Measurements from ENCODE around the gene LRSAM1. TPM values are rescaled to one million over a fixed set of nuclear protein-coding genes. Genes with fewer than 3 reads are reported as not detected.

The LRSAM1 gene
- total RNA-seq, 2 donors from 2014 or later: 20.1 to 24.4 TPM

DNA sequence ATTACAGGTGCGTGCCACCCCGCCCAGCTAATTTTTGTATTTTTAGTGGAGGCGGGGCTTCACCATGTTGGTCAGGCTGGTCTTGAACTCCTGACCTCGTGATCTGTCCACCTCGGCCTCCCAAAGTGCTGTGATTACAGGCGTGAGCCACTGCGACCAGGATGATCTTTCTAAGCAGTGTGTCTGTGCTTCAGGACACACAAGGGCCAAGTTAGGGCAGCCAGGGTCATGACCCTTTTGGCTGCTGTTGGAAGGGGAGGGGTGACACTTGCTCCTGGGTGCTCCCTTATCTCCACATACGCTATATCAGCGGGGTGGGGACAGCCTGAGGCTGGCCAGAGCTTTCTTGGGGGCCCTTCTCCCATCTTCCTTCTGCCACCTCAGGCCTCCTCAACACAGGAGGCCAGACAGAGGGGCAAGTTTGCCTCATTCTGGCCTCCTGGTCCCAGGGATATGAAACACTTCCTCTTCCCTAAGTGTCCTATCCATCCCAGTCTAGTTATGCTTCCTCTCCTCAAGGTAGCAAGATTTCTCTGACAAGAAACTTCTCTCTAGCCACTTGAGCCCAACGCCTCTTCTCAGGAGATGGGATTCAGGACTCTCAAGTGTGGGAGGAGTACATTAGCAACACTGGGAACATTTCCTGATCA, 29.1 kb upstream of the LRSAM1 start:
- H3K36me3 Mint-ChIP-seq: peaks cover 9 to 33% of the 10 kb centered on the region in 2 donors
- DNase-seq (ENCODE audit: low spot score in 2 of 2) (no peak), ATAC-seq (no peak)
- peak overlapping the region in 1 of 2 donors; percentile 99 for H3K27ac Mint-ChIP-seq
- no peaks in the 10 kb centered on the region for H3K9me3 Mint-ChIP-seq

DNA sequence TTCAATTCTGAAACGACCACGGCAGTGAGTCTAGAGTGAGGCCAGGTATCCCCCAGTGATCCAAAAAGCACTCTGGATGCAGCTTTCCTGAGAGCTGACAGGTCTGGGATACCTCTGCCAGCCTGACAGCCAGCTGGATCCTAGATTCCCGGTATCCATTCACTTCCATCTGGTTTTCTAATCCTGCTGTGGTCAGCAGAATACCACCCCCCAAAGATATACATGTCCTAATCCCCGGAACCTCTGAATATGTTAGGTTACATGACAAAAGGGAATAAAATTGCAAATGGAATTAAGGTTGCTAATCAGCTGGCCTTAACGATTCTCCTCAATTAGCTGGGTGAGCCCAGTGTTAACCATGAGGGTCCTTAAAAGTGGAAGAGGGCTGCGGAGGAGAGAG, 28.5 kb upstream of the LRSAM1 start:
- no peaks in the 10 kb centered on the region for H3K9me3 Mint-ChIP-seq
- DNase-seq (ENCODE audit: low spot score in 2 of 2) (no peak), ATAC-seq (no peak)
- peak overlapping the region in 1 of 2 donors; percentile 99 for H3K27ac Mint-ChIP-seq
- H3K36me3 Mint-ChIP-seq: peaks cover 12 to 33% of the 10 kb centered on the region in 2 donors

DNA sequence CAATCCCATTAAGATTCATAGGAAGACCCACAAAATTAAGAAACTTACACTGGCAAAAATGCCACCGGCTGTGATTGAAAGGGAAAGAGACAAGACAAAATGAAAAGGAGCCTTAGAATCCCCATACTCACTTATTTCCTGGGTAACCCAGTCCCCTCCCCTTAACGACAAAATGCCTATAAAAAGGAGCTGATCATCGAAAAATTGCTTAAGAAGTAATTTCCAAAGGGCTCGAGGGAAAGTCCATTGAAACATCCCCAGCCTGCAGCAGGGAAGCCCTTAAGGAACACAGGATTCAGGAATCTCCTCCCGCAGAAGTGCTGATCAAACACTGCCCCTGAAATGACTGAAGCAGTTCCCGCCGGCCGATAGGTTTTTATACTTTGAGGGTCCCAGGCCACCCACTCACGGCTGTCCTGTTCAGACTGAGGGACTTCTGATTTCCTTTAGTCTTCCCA, 27.8 kb upstream of the LRSAM1 start:
- Mint-ChIP-seq H3K27ac (peak overlapping the region; percentile 95 to 99), H3K36me3 (peaks cover 20 to 33% of the 10 kb centered on the region in 2 donors), H3K9me3 (no peaks in the 10 kb centered on the region)
- ATAC-seq (no peak), DNase-seq (ENCODE audit: low spot score in 2 of 2) (no peak)

DNA sequence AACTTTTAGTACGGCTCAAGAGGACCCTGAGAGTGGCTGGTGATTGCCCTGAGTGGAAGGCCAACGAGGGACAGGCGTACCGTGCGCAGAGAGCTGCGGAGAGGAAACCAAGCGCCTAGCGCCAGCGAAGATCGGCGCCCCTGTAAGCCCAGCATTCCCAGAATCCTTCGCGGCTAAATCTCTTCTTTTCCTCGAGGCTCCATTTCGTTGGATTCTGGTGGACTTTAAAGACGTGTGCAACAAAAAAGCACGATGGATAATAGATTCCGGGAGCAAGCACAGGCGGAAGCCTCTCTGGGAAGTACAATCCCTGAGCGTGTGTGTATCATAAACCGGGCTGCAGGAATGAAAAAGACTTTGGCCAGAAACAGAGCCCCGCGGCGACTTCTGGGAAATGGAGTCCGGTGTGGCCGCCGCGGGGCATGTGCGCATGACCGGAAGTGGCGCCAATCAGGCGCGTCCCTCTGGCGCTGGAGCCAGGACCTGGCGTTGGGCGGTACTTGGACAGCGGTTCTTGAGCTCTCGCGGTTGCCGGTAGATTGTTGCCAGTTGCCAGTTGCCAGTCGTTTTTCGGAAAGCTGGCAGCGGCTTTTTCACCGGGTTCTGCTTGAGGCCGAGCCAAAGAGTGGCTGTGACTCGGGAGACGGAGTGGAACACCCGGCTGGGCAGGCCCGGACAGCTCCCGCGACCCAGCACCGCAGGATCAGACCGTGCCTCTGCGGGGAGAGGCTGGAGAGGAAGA, 27.2 kb upstream of the LRSAM1 start, which contains the start of gene ZNF79:
Gene ZNF79, plus strand, starts transcription at position 449 of the 742 bp plus-strand sequence. CDS start 406 bp downstream, outside the sequence.
- H3K9me3 Mint-ChIP-seq: no peaks in the 10 kb centered on the region
- DNase-seq (ENCODE audit: low spot score in 2 of 2) (peak; percentile 92 to 94), ATAC-seq (peak; percentile 78 to 85)
- peaks cover 25 to 33% of the 10 kb centered on the region in 2 donors for H3K36me3 Mint-ChIP-seq
- H3K27ac Mint-ChIP-seq: peak within 1 kb of the TSS; percentile 95 to 99

DNA sequence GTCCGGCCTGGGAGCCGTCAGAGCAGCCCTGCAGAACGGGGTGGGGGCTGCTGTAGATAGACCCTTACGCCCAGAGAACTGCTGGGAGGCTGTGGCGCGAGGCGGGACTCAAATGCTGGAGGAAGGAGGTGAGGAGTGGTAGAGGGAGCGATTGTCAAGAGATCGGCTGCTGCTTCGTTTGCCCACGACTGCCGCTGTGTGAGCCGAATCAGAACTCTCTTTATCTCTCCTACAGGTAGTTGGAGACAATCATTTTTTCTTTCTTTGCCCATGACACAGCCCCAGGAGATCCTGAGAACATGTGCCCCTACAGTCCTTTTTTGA, 26.7 kb upstream of the LRSAM1 start:
- H3K36me3 Mint-ChIP-seq: peaks cover 25 to 33% of the 10 kb centered on the region in 2 donors
- DNase-seq (ENCODE audit: low spot score in 2 of 2): peak in 1 of 2 donors; percentile 42

DNA sequence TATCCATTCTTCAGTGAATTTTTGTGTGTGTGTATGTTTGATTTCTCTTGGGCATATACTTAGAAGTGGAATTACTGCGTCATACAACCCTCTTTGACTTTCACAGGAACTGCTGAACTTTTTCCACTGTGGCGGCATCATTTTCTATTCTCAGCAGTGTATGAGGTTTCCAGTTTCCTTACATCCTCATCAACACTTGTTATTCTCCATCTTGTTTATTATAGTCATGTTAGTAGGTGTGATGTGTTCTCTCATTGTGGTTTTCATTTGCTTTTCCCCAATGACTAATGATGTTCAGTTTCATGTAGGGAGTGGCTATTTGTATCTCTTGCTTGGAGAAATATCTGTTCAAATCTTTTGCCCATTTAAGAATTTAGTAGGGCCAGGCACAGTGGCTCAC, 24.6 kb upstream of the LRSAM1 start:
- H3K9me3 Mint-ChIP-seq: no peaks in the 10 kb centered on the region
- DNase-seq (ENCODE audit: low spot score in 2 of 2): peak; percentile 37 to 56
- H3K27ac Mint-ChIP-seq: peak overlapping the region; percentile 95 to 99
- peak; percentile 72 to 82 for ATAC-seq
- peaks cover 41 to 48% of the 10 kb centered on the region in 2 donors for H3K36me3 Mint-ChIP-seq

More for the DNA sequence above, 26.7 kb upstream of the LRSAM1 start:
- H3K27ac Mint-ChIP-seq: peak overlapping the region; percentile 95 to 99
- ATAC-seq: peak; percentile 14 to 23
- H3K9me3 Mint-ChIP-seq: no peaks in the 10 kb centered on the region

DNA sequence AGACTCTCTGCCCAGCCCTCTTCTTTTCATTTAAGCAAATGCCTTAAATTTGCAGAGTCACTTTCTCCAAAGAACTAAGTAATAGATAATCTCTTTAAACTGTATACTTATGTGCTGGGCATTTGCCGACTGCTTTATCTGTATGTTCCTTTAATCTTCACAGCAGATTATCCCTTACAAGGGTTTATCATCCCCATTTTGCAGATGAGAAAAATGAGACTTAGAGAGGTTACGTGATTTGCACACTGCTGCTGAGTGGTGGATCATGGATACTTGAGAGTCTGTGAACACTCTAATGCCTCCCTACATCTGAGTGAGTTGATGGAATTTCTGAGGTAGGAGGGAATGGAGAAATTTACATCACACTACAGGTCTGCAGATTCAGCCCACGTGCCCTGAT, 23.0 kb upstream of the LRSAM1 start:
- no peak overlapping the region for H3K27ac Mint-ChIP-seq
- peaks cover 41 to 43% of the 10 kb centered on the region in 2 donors for H3K36me3 Mint-ChIP-seq
- DNase-seq (ENCODE audit: low spot score in 2 of 2): no peak
- ATAC-seq: no peak
- H3K9me3 Mint-ChIP-seq: no peaks in the 10 kb centered on the region

DNA sequence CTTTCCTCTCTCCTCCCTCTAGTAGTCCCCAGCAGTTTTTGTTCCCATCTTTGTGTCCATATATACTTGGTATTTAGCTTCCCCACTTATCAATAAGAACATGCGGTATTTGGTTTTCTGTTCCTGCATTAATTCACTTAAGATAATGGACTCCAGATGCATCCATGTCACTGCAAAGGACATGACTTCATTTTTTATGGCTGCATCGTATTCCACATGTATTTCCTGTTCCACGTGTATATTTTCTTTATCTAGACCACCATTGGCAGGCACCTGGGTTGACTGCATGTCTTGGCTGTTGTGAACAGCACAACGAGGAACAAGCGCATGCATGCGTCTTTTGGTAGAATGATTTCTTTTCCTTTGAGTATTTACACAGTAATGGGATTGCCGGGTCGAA, 20.9 kb upstream of the LRSAM1 start:
- Mint-ChIP-seq H3K27ac (no peak overlapping the region), H3K9me3 (no peaks in the 10 kb centered on the region), H3K36me3 (peaks cover 32 to 39% of the 10 kb centered on the region in 2 donors)
- ATAC-seq: no peak
- DNase-seq (ENCODE audit: low spot score in 2 of 2): no peak

DNA sequence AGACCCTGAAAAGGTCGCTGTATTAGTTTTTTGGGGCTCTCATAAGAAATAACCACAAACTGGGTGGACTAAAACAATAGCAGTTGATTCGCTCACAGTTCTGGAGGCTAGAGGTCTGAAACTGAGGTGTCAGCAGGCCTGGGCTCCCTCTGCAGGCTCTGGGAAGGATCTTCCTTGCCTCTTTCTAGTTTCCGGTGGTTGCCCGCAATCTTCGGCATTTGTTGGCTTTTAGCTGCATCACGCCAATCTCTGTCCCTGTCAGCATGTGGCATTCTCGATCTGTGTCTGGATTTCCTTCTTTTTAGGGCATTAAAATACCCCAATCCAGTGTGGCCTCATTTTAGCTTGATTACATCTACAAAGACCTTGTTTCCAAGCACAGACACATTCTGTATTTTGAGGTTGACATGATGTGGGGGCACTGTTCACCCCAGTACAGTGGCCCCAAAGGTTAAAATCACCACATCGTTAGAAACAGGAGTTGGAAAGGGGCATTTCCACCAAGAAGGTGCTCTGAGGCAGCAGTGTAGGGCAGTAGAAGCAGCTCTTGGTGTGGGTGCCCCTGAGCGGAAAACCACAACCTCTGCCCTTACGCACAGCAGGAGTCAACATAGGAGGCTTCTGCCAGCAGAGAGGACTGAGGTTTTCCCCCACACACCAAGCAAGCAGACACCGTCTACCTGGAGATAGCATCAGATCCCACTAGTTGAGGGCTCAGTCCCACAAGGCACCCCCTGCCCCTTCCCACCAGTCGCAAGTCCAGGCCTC, 13.6 kb upstream of the LRSAM1 start:
- peaks cover 26 to 28% of the 10 kb centered on the region in 2 donors for H3K36me3 Mint-ChIP-seq
- ATAC-seq: peak; percentile 27 to 70
- H3K27ac Mint-ChIP-seq: peak overlapping the region in 1 of 2 donors; percentile 48
- no peak for DNase-seq (ENCODE audit: low spot score in 2 of 2)
- no peaks in the 10 kb centered on the region for H3K9me3 Mint-ChIP-seq

DNA sequence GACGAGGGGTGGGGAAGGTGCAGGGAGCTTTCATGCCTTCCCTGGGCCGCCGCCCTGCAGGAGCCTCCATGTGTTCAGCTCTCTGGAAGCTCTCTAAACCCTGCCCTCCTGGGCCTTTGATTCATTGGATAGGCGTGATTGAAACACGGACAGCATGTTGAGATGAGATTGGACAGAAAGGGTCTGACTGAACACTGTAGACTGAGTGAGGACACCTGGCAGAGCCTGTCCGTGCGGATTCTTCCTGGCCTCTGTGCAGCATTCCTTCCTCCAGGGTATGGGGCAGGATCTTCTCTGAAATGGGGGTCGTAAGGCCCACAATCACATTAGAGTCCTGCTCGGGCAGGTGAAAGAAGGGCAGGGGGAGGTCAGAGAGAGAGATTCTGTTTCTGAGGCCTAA, 12.9 kb upstream of the LRSAM1 start:
- H3K27ac Mint-ChIP-seq: peak overlapping the region in 1 of 2 donors; percentile 48
- no peak for DNase-seq (ENCODE audit: low spot score in 2 of 2)
- peaks cover 27 to 28% of the 10 kb centered on the region in 2 donors for H3K36me3 Mint-ChIP-seq
- ATAC-seq: no peak
- no peaks in the 10 kb centered on the region for H3K9me3 Mint-ChIP-seq

DNA sequence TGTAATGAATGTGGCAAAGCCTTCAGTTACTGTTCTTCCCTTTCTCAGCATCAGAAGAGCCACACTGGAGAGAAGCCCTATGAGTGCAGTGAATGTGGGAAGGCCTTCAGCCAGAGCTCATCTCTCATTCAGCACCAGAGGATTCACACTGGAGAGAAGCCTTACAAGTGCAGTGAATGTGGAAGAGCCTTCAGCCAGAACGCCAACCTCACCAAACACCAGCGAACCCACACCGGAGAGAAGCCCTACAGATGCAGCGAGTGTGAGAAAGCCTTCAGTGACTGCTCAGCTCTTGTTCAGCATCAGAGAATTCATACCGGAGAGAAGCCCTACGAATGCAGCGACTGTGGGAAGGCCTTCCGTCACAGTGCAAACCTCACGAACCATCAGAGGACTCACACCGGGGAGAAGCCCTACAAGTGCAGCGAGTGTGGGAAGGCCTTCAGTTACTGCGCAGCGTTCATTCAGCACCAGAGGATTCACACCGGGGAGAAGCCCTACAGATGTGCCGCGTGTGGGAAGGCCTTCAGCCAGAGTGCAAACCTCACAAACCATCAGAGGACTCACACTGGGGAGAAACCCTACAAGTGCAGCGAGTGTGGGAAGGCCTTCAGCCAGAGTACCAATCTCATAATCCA, 6.9 kb upstream of the LRSAM1 start:
- peak overlapping the region; percentile 94 to 98 for H3K27ac Mint-ChIP-seq
- peak in 1 of 2 donors; percentile 5 for ATAC-seq

DNA sequence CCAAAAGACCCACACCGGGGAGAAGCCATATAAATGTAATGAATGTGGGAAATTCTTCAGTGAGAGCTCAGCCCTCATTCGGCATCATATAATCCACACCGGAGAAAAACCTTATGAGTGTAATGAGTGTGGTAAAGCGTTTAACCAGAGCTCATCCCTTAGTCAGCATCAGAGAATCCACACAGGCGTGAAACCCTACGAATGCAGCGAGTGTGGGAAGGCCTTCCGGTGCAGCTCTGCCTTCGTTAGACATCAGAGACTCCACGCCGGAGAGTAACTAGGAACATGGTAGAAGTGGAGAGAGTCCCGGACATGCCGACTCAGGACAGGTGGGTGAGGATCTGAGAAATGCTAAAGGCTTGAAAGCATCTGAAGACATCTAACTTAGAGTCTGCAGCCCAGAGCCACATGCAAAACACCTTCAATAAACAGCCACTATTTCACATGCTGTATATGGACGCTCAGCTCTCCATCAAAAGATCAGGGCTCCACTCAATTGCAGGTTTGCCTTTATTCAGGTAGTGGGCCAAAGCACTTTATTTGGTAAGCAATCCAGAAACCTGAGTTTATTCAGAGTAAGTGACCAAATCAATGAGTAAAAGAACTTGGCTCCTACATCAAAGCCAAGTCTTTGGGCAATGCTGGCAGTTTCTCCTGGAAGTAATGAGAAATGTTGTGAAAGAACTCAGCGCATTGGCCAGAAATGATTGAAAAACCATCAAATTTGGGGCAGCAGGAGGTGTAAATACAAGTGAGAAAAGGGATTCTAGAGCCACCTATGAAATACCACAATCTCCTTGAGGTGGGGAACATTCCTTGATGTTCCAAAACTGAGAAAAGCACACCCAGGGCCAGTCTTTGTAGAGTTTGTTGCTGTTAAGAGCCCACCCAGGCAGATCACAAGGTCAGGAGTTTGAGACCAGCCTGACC, 6.1 kb upstream of the LRSAM1 start:
- DNase-seq (ENCODE audit: low spot score in 2 of 2): no peak
- ATAC-seq: no peak
- Mint-ChIP-seq H3K9me3 (peaks cover 0 to 12% of the 10 kb centered on the region in 2 donors), H3K27ac (peak overlapping the region; percentile 94 to 98), H3K36me3 (peaks cover 50 to 83% of the 10 kb centered on the region in 2 donors)

More for the DNA sequence above, 6.9 kb upstream of the LRSAM1 start:
- H3K36me3 Mint-ChIP-seq: peaks cover 45 to 77% of the 10 kb centered on the region in 2 donors
- peaks cover 0 to 12% of the 10 kb centered on the region in 2 donors for H3K9me3 Mint-ChIP-seq
- no peak for DNase-seq (ENCODE audit: low spot score in 2 of 2)

DNA sequence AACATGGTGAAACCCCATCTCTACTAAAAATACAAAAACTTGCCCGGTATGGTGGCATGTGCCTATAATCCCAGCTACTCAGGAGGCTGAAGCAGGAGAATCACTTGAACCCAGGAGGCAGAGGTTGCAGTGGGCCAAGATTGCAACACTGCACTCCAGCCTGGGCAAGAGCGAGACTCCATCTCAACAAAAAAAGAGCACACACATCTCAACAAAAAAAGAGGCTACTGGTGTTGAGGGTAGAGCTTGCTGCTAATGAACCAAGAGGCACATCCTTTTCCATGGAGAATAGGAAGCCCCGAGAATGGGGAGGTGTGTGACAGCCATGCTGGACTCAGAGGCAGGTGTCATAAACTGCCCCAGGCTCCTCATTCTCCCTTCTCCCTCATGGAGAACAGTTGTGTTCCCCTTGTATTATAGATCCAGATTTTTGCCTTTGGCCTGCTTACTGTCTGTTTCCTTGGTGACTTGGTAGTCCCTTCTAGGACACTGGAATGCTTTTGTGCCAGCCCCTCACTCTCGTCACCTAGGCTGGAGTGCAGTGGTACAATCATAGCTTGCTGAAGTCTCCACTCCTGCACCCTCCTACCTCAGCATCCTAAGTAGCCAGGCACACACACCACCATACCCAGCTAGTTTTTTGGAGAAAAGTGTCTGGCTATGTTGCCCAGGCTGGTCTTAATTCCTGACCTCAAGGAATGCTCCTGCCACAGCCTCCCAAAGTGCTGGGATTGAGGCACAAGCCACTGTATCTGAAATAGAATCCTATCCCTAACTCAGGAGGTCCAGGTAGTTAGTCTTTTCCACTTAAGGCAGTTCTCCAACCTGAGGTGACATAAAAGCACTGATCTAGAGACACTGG, 5.2 kb upstream of the LRSAM1 start:
- Mint-ChIP-seq H3K9me3 (peaks cover 0 to 12% of the 10 kb centered on the region in 2 donors), H3K36me3 (peaks cover 54 to 83% of the 10 kb centered on the region in 2 donors), H3K27ac (peak overlapping the region; percentile 92 to 98)
- ATAC-seq (no peak), DNase-seq (ENCODE audit: low spot score in 2 of 2) (no peak)

DNA sequence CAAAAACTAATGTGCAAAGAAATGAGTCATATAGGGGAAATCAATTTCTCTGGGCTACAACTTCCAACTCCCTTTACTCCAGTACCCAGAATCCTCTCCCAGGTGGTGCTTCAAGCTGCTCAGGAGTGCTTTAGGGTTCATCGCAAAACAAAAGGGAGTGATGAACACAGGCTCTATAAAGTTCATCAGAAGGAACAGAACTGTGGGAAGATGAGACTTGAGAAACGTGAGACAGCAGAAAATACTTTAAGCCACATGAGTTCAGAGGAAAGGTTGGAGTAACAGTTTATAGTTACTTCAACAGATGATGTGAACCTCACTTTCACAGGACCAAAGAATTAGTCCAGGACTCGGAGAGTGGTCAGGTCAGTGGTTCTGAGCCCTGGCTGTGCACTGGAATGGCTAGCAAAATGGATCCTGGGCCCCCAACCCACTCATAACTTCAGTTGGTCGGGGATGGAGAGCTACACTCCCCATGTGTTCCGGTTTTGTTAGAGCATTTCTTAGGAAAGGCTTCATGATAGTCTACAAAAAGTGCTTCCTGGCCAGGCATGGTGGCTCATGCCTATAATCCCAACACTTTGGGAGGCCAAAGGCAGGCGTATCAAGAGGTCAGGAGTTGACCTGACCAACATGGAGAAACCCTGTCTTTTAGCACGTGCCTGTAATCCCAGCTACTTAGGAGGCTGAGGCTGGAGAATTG, 4.4 kb upstream of the LRSAM1 start:
- ATAC-seq (no peak), DNase-seq (ENCODE audit: low spot score in 2 of 2) (no peak)
- Mint-ChIP-seq H3K27ac (peak overlapping the region; percentile 94 to 98), H3K9me3 (peaks cover 0 to 12% of the 10 kb centered on the region in 2 donors), H3K36me3 (peaks cover 60 to 83% of the 10 kb centered on the region in 2 donors)

Measured in activated naive CD4-positive, alpha-beta T cell treated with anti-CD3 and anti-CD28 coated beads, Interleukin-2, amount 50 U/mL, for 72 hours (primary cell).